BJ (cell line): ENCODE measurements around the gene ZBTB7A. TPM values are rescaled to one million over a fixed set of nuclear protein-coding genes. Genes with fewer than 3 reads are reported as not detected.
A peak's percentile ranks its signal among the peaks of the same experiment; 100 is the strongest.

Source experiments
- CTCF ChIA-PET: fragments of 350-600 bp; formaldehyde crosslinking; extraction: SDS; loops from one replicate; lab custom pipeline; 2021; ENCODE audit warnings: antibody characterized with exemption, inconsistent platforms; lab: Yijun Ruan, JAX
- POLR2A ChIA-PET: fragments of 300-600 bp; sonication (Branson Sonifier 250); formaldehyde crosslinking; extraction: SDS; loops from one replicate; lab custom pipeline; 2021; ENCODE audit warnings: antibody characterized with exemption; lab: Charles Lee
- DNase-seq: peaks from one replicate; pipeline ENCODE4 v3.0.0-alpha.2; 2011; ENCODE audit warnings: low read depth
- H3K27me3 ChIP-seq: 2 replicates; pipeline ENCODE4 v1.6.0; 2011; ENCODE audit warnings: low read length; ENCODE audit not compliant: control insufficient read depth, insufficient read depth
- H3K36me3 ChIP-seq: 2 replicates; pipeline ENCODE4 v1.5.1; 2011; ENCODE audit warnings: low read length; ENCODE audit not compliant: control insufficient read depth, insufficient read depth
- H3K4me3 ChIP-seq: 2 replicates; pipeline ENCODE4 v1.5.1; 2011; ENCODE audit warnings: low read depth, mild to moderate bottlenecking, control low read depth, low read length
- polyA plus RNA-seq: library from polyadenylated mRNA; depleted of rRNA; stranded (reverse); fragments of >200 nt; gene quantifications from 2 replicates; pipeline ENCODE4 v1.2.3, GENCODE V29; 2011
- TF ChIP-seq, protein P1 (sequence below): IDR thresholded peaks from 2 replicates; pipeline ENCODE4 v1.5.1; 2011; ENCODE audit warnings: low read depth, mild to moderate bottlenecking, control low read depth, inconsistent platforms, low read length, moderate library complexity; ENCODE audit not compliant: insufficient read depth

Gene ZBTB7A
- polyA plus RNA-seq, 1 experiment, result 7.5 TPM

DNA sequence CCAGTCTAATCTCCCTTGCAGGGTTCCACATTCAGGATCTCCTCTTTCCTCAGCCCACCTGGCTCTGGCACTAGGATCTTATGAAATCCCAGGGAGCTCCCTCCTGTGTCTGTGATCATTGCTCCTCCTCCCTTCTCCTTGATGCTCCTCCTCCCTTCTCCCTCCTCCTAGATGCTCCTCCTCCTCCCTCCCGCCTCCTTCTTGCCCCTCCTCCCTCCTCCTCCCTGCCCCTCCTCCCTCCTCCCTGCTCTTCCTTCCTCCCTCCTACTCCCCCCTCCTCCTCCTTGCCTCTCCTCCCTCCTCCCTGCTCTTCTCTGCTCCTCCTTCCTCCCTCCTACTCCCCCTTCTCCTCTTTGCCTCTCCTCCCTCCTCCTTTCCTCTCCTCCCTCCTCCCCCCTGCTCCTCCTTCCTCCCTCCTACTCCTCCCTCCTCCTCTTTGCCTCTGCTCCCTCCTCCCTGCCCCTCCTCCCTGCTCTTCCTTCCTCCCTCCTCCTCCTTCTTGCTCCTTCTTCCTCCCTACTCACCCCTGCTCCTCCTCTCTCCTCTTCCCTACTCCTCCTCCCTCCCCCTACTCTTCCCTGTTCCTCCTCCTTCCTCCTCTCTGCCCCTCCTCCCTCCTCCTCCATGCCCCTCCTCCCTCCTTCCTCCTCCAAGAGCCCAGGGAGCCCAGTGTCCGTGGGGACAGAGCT lies 14.9 kb upstream of the ZBTB7A start:
- TF ChIP-seq, protein P1, sequence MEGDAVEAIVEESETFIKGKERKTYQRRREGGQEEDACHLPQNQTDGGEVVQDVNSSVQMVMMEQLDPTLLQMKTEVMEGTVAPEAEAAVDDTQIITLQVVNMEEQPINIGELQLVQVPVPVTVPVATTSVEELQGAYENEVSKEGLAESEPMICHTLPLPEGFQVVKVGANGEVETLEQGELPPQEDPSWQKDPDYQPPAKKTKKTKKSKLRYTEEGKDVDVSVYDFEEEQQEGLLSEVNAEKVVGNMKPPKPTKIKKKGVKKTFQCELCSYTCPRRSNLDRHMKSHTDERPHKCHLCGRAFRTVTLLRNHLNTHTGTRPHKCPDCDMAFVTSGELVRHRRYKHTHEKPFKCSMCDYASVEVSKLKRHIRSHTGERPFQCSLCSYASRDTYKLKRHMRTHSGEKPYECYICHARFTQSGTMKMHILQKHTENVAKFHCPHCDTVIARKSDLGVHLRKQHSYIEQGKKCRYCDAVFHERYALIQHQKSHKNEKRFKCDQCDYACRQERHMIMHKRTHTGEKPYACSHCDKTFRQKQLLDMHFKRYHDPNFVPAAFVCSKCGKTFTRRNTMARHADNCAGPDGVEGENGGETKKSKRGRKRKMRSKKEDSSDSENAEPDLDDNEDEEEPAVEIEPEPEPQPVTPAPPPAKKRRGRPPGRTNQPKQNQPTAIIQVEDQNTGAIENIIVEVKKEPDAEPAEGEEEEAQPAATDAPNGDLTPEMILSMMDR, result no peak
- Histone ChIP-seq H3K27me3 (no peaks in the 10 kb centered on the region), H3K36me3 (no peaks in the 10 kb centered on the region), H3K4me3 (no peak overlapping the region)
- CTCF ChIA-PET, result no interaction called here
- POLR2A ChIA-PET, result interaction anchor here (0.6 to 0.7 kb wide), 2 partner anchors 330 to 372 kb away, joined by 3 to 22 read pairs; no protein-coding TSS in a partner anchor
- no peak for DNase-seq

DNA sequence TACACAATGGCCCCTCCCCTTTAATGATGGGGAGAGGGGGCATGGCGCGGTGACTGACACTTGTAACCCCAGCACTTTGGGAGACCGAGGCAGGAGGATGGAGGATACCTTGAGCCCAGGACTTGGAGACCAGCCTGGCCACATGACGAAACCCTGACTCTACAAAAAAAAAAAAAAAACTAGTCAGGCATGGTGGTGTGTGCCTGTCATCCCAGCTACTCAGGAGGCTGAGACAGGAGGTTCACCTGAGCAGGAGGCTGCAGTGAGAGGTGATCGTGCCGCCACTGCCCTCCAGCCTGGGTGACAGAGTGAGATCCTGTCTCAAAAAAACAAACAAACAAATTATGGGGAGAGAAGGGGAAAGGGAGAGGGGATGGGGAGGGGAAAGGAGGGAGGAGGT lies 13.8 kb upstream of the ZBTB7A start:
- no peaks in the 10 kb centered on the region for H3K27me3 ChIP-seq
- ChIA-PET CTCF (no interaction called here), POLR2A (no interaction called here)
- DNase-seq, result no peak
- TF ChIP-seq, protein P1, result no peak
- no peak overlapping the region for H3K4me3 ChIP-seq
- no peaks in the 10 kb centered on the region for H3K36me3 ChIP-seq

DNA sequence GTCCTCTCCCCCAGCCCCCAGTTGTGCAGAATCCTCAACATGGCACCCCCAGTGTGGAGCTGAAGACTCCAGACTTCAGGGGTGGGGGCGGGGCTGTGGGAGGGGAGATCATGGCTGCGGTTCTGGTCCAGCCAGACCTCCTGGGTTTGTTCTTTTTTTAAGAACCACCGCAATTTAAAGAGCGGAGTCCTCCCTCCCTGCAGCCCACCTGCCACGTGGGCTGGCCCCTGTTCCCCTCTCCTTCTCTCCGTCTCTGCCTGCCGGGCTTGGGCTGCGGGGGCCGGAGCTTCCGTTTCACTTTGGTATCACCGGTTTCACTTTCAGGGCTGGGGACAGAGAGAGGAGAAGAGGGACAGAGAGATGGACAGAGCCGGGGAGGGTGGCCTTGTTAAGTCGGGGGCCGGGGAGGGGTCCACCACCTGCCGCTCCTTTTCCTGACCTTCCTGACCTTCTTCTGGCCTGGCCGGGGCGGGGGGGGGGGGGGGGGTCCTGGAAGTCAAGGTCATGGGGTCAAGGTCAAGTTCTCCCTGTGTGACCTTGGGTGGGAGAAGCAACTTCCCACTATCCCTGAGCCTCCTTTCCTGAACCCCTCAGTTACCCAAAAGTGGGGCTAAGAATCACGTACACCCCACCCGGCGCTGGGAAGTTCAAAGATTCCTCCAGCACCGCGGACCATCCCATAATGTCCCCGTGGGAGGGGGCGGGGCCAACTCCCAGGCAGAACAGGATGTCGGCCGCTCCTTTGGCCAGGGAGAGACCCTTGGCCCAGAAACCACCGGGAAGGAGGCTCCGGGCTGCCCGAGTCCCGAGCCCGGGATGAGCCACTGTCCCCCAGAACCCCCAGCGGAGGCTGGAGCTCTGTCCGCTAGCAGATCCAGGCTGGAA lies 11.3 kb upstream of the ZBTB7A start:
- Histone ChIP-seq H3K27me3 (no peaks in the 10 kb centered on the region), H3K36me3 (no peaks in the 10 kb centered on the region), H3K4me3 (peak overlapping the region; percentile 43)
- ChIA-PET CTCF (interaction anchor here (0.6 to 1.8 kb wide), 2 partner anchors 9 to 90 kb away, joined by 3 read pairs; no protein-coding TSS in a partner anchor), POLR2A (no interaction called here)
- TF ChIP-seq, protein P1, result no peak
- DNase-seq, result no peak

DNA sequence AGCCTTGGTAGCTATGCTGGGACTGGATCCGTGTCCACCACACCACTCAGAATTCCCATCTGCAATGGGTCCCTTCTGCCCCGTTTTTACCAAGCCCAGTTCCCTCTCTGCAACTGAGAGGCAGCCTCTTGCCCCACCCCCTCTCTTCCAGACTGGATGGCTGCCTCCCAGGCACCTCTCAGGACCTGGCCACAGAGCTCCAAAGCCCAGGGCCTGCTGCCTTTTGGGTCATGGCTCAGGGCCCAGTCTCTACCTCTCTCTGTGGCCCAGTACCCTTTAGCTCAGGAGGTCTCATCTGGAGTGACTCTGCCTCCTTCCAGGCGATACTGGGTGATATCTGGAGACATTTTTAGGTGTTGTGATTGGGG lies 10.3 kb upstream of the ZBTB7A start:
- CTCF ChIA-PET, result interaction anchor here (1.0 to 1.8 kb wide), 2 partner anchors 63 to 89 kb away, joined by 3 to 5 read pairs; no protein-coding TSS in a partner anchor
- no peaks in the 10 kb centered on the region for H3K36me3 ChIP-seq
- DNase-seq, result no peak
- TF ChIP-seq, protein P1, result no peak
- POLR2A ChIA-PET, result no interaction called here
- no peak overlapping the region for H3K4me3 ChIP-seq
- no peaks in the 10 kb centered on the region for H3K27me3 ChIP-seq

DNA sequence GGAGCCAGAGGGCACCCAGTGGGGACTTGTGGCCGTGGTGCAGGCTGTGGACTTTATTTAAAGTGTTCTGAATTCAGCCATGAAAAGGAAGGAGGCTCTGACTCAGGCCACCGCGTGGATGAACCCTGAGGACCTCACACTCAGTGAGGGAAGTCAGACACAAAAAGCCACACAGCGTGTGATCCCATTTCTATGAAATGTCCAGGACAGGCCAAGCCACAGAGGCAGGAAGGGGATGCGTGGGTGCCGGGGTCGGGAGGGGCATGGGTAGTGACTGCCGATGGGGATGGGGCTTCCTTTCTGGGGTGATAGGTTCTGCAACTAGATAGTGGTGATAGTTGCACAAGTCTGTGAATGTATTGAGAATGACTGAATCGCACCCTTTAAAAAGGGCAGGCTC lies 8.7 kb upstream of the ZBTB7A start:
- TF ChIP-seq, protein P1, result no peak
- no peak for DNase-seq
- H3K4me3 ChIP-seq, result no peak overlapping the region
- no peaks in the 10 kb centered on the region for H3K36me3 ChIP-seq
- ChIA-PET POLR2A (no interaction called here), CTCF (interaction anchor here (0.6 kb wide), 1 partner anchor 359 kb away, joined by 3 read pairs; no protein-coding TSS in a partner anchor)
- no peaks in the 10 kb centered on the region for H3K27me3 ChIP-seq
